ENCODE measurements around the gene UMODL1.
"Not testable (repeated sequence)": the region's sequence is repeated elsewhere in the genome, so short reads cannot be mapped to it uniquely, and the experiment has no call there.

UMODL1 gene

DNA sequence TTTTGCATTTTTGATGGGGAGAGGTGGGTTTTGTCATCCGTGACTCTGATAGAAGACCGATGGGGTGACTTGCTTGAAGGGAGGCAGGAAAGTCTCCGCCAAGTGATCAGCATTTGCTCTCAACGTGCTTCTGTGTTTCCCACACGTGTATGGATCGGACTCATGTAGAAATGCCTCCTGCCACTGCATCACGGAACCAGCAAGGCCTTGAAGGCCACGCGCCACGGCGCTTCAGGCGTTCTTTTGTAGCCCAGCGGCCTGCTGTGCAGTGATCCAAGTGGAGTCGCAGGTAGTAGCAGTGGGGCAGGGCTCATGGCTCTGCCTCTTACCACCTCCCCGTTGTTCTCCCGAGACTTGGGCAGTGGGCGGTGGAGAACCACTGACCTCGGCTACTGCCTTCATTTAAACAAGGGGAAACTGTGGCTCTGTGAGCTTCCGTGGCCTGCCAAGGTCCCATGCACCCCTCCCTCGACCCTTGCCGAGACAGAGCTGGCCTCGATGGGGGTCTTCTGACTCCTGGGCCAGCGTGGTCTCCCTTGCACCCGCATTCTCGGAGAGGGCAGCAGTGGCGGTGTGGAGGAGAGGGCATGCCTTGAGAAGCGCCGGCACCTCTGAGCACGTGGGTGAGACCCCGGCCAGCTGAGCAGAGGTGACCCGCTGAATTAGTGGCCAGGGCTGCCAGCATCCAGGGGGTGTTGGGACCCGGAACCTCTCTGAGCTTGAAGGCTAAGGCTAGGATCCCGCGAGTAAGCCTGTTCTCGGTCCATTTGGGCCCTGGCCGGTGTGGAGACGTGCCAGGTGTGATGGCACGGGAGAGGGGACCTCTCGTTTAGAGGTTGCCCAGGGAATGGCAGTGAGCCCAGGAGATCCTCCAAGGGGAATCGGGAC is 101.7 kb downstream of the UMODL1 start:
- no peak for TF ChIP-seq CTCF (IDR thresholded peaks at IDR 0.05; ENCODE audit: control insufficient read depth, insufficient read depth, low read depth, low read length, missing control alignments)
- no peak for DNase-seq (ENCODE audit: low read depth)

DNA sequence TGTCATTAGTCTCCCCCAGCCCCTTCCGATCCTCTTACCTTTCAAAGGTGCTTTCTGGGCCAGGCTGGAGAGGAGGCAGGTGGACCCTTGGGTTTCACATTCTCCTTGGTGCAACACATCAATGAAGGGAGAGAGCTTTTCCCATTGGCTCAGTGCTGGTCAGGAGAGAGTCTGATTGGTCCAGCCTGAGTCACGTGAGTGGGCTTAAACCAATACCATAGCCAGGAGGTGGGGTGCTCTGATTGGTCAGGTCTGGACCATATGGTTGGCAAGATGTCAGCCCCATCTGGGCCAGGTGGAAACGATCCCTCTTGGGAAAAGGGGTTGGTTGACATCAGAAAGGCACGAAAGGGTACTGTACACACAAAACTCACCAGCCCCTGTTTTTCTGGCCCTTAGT is 103.1 kb downstream of the UMODL1 start:
- no peak for TF ChIP-seq CTCF (IDR thresholded peaks at IDR 0.05; ENCODE audit: control insufficient read depth, insufficient read depth, low read depth, low read length, missing control alignments)
- no peak for DNase-seq (ENCODE audit: low read depth)

More for the DNA sequence above, 101.7 kb downstream of the UMODL1 start:
- H3K4me3 ChIP-seq (ENCODE audit: control insufficient read depth, low read depth, low read length), result no peak overlapping the region

DNA sequence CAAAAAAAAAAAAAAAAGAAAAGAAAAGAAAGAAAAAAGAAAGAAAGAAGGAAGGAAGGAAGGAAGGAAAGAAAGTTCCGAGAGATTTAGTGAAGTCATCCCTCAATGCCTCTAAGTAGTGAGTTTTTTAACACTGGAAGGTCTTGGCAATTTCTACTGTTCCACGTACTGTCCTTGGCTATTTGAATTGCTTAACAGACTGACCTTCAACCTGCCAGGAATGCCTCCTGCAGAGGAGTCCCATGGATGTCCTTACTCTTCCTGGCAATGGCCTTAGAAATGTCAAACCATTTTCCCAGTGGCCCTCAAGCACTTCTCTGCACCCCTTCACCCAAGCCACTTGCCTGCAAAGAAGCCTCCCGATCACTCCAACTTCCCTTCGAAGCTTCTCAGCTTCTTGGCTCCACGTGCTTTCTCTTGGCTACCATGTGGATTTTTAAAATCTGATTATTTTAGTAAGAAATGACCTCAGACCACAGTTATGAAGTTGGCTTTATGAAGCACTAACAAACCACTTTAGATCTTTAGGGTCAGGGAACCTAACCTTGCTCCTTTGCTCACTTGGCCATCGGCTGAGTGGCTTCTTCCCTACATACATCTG is 104.1 kb downstream of the UMODL1 start:
- H3K4me3 ChIP-seq (ENCODE audit: control insufficient read depth, low read depth, low read length), result no peak overlapping the region
- TF ChIP-seq CTCF (IDR thresholded peaks at IDR 0.05; ENCODE audit: control insufficient read depth, insufficient read depth, low read depth, low read length, missing control alignments), result no peak
- DNase-seq (ENCODE audit: low read depth), result no peak

More for the DNA sequence above, 103.1 kb downstream of the UMODL1 start:
- no peak overlapping the region for H3K4me3 ChIP-seq (ENCODE audit: control insufficient read depth, low read depth, low read length)

- no peak overlapping the region for H3K4me3 ChIP-seq (ENCODE audit: control insufficient read depth, low read depth, low read length)
- TF ChIP-seq CTCF (IDR thresholded peaks at IDR 0.05; ENCODE audit: control insufficient read depth, insufficient read depth, low read depth, low read length, missing control alignments), result no peak
- DNase-seq (ENCODE audit: low read depth), result no peak
These were observed 105.7 kb downstream of the UMODL1 start for GRCh38 chr21:42176859-42177258.

DNA sequence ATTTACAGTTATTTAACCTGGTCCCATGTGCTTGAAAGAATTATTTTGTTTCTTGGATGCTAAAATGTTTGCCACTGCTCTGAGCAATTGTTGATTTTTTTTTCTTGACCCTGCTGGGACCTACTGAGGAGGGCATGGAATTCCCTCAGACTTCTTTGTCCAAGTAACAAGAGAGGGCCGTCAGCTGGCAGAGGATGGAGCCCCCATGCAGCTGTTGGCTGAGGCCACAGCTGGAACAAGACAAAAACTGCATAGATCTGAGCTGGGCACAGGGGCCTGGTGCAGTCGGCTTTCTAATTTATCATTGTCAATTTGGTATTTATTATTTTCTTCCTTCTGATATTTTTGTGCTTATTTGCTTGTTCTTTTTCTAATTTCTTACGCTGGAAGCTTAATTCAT is 108.2 kb downstream of the UMODL1 start:
- TF ChIP-seq CTCF (IDR thresholded peaks at IDR 0.05; ENCODE audit: control insufficient read depth, insufficient read depth, low read depth, low read length, missing control alignments), result no peak
- H3K4me3 ChIP-seq (ENCODE audit: control insufficient read depth, low read depth, low read length), result no peak overlapping the region
- no peak for DNase-seq (ENCODE audit: low read depth)

DNA sequence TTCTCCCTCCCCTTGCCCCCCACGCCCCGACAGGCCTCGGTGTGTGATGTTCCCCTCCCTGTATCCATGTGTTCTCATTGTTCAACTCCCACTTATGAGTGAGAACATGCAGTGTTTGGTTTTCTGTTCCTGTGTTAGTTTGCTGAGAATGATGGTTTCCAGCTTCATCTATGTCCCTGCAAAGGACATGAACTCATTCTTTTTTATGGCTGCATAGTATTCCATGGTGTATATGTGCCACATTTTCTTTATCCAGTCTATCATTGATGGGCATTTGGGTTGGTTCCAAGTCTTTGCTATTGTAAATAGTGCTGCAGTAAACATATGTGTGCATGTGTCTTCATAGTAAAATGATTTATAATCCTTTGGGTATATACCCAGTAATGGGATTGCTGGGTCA is 108.9 kb downstream of the UMODL1 start:
- not testable (repeated sequence) for H3K4me3 ChIP-seq (ENCODE audit: control insufficient read depth, low read depth, low read length); DNase-seq (ENCODE audit: low read depth)

DNA sequence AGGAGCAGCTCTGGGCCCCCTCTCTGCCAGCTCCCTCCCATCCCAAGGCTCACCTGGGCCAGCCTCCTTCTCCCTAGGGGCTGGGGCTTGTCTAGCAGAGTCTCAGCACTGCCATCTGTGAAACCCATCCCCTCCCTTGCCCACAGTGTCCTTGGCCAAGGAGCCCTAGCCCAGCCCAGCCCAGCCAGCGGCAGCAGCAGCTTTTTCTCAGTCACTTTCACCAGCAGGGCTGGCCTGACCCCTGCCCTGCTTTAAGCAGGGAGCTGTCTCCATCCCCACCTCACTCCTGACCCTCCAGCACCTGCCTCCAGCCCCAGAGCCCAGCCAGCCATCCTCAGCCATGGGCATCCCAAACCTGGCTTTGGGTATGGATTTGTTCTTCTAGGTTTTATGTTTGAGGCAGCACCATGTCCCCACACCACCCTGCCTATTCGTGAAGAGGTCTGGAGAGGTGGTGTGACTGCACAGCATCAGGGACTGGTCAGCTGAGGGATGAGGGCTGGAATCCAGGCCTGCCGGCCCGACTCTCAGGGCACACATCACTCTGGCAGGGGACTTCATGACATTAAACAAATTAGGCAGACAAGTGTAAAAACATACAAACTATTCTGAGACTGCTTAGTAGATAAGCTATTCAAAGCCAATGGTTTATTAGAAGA is 111.7 kb downstream of the UMODL1 start:
- DNase-seq (ENCODE audit: low read depth), result no peak
- no peak overlapping the region for H3K4me3 ChIP-seq (ENCODE audit: control insufficient read depth, low read depth, low read length)
- TF ChIP-seq CTCF (IDR thresholded peaks at IDR 0.05; ENCODE audit: control insufficient read depth, insufficient read depth, low read depth, low read length, missing control alignments), result no peak
